Natural killer cell (primary cell): Measurements from ENCODE around the gene EHMT1. TPM values are rescaled to one million over a fixed set of nuclear protein-coding genes. Genes with fewer than 3 reads are reported as not detected.

Source experiments
- ATAC-seq, 3 donors: fragments of 150-1000 bp in 2 of 3; fragments of 200-7000 bp in 1 of 3; cut with Tn5 transposase; 1 replicate in 1 of 3; 2 replicates in 2 of 3; pipeline ENCODE4 v1.10.0; 2021; ENCODE audit warnings: mild to moderate bottlenecking in 2 of 3, moderate library complexity in 2 of 3
- DNase-seq, 2 donors: peaks; one replicate each; pipeline versions ENCODE4 v3.0.0 to v3.0.0-alpha.2; 2013 to 2021; ENCODE audit warnings: mixed read lengths in 1 of 2
- H3K27ac ChIP-seq: one replicate; pipeline ENCODE4 v1.5.1; 2013; ENCODE audit warnings: mild to moderate bottlenecking, low read length
- H3K27me3 ChIP-seq: one replicate; pipeline ENCODE4 v1.6.1; 2013; ENCODE audit warnings: low read length; ENCODE audit not compliant: control insufficient read depth, insufficient read depth
- H3K36me3 ChIP-seq: one replicate; pipeline ENCODE4 v1.6.1; 2013; ENCODE audit warnings: low read length; ENCODE audit not compliant: control insufficient read depth, insufficient read depth
- H3K4me1 ChIP-seq: one replicate; pipeline ENCODE4 v1.6.1; 2013; ENCODE audit warnings: low read length; ENCODE audit not compliant: control insufficient read depth, insufficient read depth
- H3K4me3 ChIP-seq: one replicate; pipeline ENCODE4 v1.5.1; 2013; ENCODE audit warnings: low read length
- H3K9me3 ChIP-seq: one replicate; pipeline ENCODE4 v1.6.1; 2013; ENCODE audit warnings: low read length; ENCODE audit not compliant: control insufficient read depth, insufficient read depth
- H3K27ac Mint-ChIP-seq, 2 donors: one replicate each; pipeline ENCODE4 v1.8.0; 2022; ENCODE audit warnings: mild to moderate bottlenecking in 2 of 2, mixed read lengths in 2 of 2, moderate library complexity in 1 of 2
- H3K27me3 Mint-ChIP-seq, 2 donors: one replicate each; pipeline ENCODE4 v1.8.0; 2022; ENCODE audit warnings: low read depth in 2 of 2, mixed read lengths in 2 of 2
- H3K36me3 Mint-ChIP-seq: one replicate; pipeline ENCODE4 v1.8.0; 2022; ENCODE audit warnings: mixed read lengths
- H3K4me1 Mint-ChIP-seq, 2 donors: one replicate each; pipeline ENCODE4 v1.8.0; 2022; ENCODE audit warnings: mixed read lengths in 2 of 2
- H3K4me3 Mint-ChIP-seq: one replicate; pipeline ENCODE4 v1.8.0; 2022; ENCODE audit warnings: mild to moderate bottlenecking, moderate library complexity, mixed read lengths
- H3K9me3 Mint-ChIP-seq, 2 donors: one replicate each; pipeline ENCODE4 v1.8.0; 2022; ENCODE audit warnings: mixed read lengths in 2 of 2
- CTCF ChIP-seq: fragments of 200-600 bp; IDR thresholded peaks from one replicate; pipeline ENCODE4 v1.8.0; 2022; ENCODE audit warnings: antibody characterized with exemption
- WGBS: methylation state at CpG from one replicate; pipeline ENCODE4 v1.1.7; 2013; ENCODE audit warnings: missing lambda C conversion rate; ENCODE audit not compliant: insufficient coverage; 5-methylcytosine and 5-hydroxymethylcytosine counted together
- intact Hi-C: fragments of 100-400 bp; cut with micrococcal nuclease; formaldehyde crosslinking; loops from one replicate; pipeline ENCODE4 v1.14.2; 2022
- total RNA-seq, 4 donors: library from RNA; stranded (reverse); fragments of 120-200 nt in 1 of 4; gene quantifications; one replicate each; pipeline versions ENCODE4 v1.2.3 to v1.2.4, GENCODE V29; 2013 to 2022

Gene EHMT1
- total RNA-seq, 3 donors from 2014 or later (not counting 1 experiment from before 2014, with no cell fraction given) = 173 to 200 (median 176) TPM

- DNase-seq (no peak), ATAC-seq (no peak)
- Mint-ChIP-seq H3K27ac (no peak overlapping the region), H3K36me3 (no peaks in the 10 kb centered on the region), H3K4me1 (peaks cover 64 to 71% of the 10 kb centered on the region in 2 donors), H3K4me3 (no peak overlapping the region), H3K27me3 (no peaks in the 10 kb centered on the region), H3K9me3 (no peaks in the 10 kb centered on the region)
- Histone ChIP-seq H3K36me3 (no peaks in the 10 kb centered on the region), H3K4me1 (peaks cover 20% of the 10 kb centered on the region), H3K27me3 (no peaks in the 10 kb centered on the region), H3K4me3 (no peak overlapping the region), H3K27ac (no peak overlapping the region), H3K9me3 (no peaks in the 10 kb centered on the region)
- intact Hi-C loops = no loop called here
- WGBS = 81% methylated on average over 5 of the region's 5 CpGs
- TF ChIP-seq CTCF = no peak
Observed at GRCh38 chr9:137685741-137686420, 67.1 kb downstream of the EHMT1 start.

GRCh38 chr9:137688261-137688660, 69.5 kb downstream of the EHMT1 start:
- H3K9me3 Mint-ChIP-seq = no peaks in the 10 kb centered on the region
- Histone ChIP-seq H3K27me3 (no peaks in the 10 kb centered on the region), H3K36me3 (no peaks in the 10 kb centered on the region), H3K4me3 (no peak overlapping the region), H3K4me1 (peaks cover 32% of the 10 kb centered on the region), H3K9me3 (no peaks in the 10 kb centered on the region), H3K27ac (no peak overlapping the region)
- no peaks in the 10 kb centered on the region for H3K27me3 Mint-ChIP-seq
- H3K4me3 Mint-ChIP-seq = no peak overlapping the region
- ATAC-seq (no peak), DNase-seq (no peak)
- intact Hi-C loops = no loop called here
- H3K4me1 Mint-ChIP-seq = peaks cover 71 to 74% of the 10 kb centered on the region in 2 donors
- H3K36me3 Mint-ChIP-seq = no peaks in the 10 kb centered on the region
- no peak for TF ChIP-seq CTCF
- H3K27ac Mint-ChIP-seq = peak overlapping the region in 1 of 2 donors; percentile 28
- 93% methylated on average over 7 of the region's 7 CpGs for WGBS

- no peak for TF ChIP-seq CTCF
- H3K9me3 ChIP-seq = no peaks in the 10 kb centered on the region
- intact Hi-C loops = no loop called here
- no peaks in the 10 kb centered on the region for H3K36me3 ChIP-seq
- Mint-ChIP-seq H3K27ac (peak overlapping the region; percentile 34), H3K4me1 (peaks cover 69 to 72% of the 10 kb centered on the region in 2 donors), H3K9me3 (no peaks in the 10 kb centered on the region), H3K36me3 (no peaks in the 10 kb centered on the region), H3K27me3 (no peaks in the 10 kb centered on the region), H3K4me3 (no peak overlapping the region)
- WGBS = 79% methylated on average over 8 of the region's 8 CpGs
- peaks cover 32% of the 10 kb centered on the region for H3K4me1 ChIP-seq
- H3K4me3 ChIP-seq = no peak overlapping the region
- no peak overlapping the region for H3K27ac ChIP-seq
- no peaks in the 10 kb centered on the region for H3K27me3 ChIP-seq
- peak in 1 of 3 donors; percentile 54 for ATAC-seq
- no peak for DNase-seq
Observed at GRCh38 chr9:137688725-137689124, 69.9 kb downstream of the EHMT1 start.
